Measurements from ENCODE around the gene RAD51AP1.

RAD51AP1 gene

DNA sequence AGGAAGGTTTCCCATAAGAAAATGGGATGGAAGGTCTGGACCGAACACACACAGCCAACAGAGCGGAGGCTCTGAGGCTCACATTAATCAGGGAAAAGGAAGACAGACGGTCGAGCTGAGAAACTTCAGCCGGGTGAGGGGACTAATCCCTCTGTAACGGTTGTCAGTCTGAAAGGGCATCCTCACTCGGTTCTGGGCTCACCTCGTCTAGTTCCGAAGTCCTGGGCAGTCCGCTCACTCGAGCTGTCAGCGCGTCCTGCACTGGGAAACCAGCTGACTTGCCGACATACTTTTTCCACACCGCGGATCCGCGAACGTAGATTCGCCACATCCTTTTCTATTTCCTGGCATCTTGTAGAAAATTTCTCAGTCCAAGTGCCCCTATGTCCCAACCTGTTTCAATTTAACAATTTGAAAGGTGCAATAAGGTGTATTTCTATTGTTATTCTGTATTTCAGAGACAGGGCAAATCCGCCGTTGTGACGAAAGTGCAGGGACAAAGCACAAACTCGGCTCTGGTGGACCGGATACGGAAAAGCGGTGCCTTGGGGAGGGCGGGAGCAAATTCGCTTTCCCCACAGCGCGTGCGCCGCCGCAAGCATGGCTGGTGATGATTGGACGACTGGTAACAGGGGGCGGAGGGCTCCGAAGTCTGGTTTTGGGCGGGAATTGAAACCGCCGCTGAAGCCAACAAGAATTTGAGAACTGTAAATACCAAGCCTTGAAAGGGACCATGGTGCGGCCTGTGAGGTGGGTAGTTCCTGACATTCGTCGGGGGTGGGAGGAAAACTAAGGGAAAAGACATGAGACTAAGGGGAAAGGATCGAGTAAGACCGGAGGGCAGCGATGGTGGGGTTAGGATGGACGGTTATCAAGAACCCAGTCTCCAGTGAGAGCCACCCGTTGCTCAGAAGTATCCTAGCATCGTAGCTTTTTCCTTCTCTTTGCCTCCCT lies at the start of gene RAD51AP1:
RAD51AP1 (plus strand) TSS at position 684 of the 954 bp plus-strand sequence; CDS start at position 734, 50 bp downstream.
- TF ChIP-seq GATA2 (IDR thresholded peaks at IDR 0.05; ENCODE audit: low read depth, low read length) (no peak), GATA3 (IDR thresholded peaks at IDR 0.05; ENCODE audit: low read depth, low read length) (no peak)

DNA sequence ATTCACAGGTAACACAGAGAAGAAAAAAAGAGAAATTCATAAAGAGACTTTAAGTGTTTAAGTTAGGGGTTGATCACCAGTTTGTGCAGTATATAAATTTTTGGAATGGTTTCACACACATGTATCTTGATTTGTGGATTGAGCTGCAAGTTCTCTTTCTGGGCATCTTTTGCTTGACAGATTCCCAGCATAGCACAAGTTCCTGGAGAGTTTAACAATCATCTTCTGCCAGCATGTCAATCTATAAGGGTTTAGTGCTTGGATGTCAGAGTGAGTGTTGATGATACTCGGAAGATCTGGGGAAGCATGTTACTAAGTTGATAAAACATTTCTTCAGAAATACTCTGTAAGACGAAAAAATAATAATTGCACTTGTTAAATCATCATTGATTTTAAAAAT lies 49.1 kb upstream of the RAD51AP1 start:
- TF ChIP-seq GATA3 (IDR thresholded peaks at IDR 0.05; ENCODE audit: low read depth, low read length) (no peak), GATA2 (IDR thresholded peaks at IDR 0.05; ENCODE audit: low read depth, low read length) (no peak)

- no peak for TF ChIP-seq GATA2 (IDR thresholded peaks at IDR 0.05; ENCODE audit: low read depth, low read length)
- no peak for TF ChIP-seq GATA3 (IDR thresholded peaks at IDR 0.05; ENCODE audit: low read depth, low read length)
These were observed 47.7 kb upstream of the RAD51AP1 start for GRCh38 chr12:4490973-4491372.

GRCh38 chr12:4496145-4496838 lies 42.4 kb upstream of the RAD51AP1 start:
- no peak for TF ChIP-seq GATA2 (IDR thresholded peaks at IDR 0.05; ENCODE audit: low read depth, low read length)
- no peak for TF ChIP-seq GATA3 (IDR thresholded peaks at IDR 0.05; ENCODE audit: low read depth, low read length)

DNA sequence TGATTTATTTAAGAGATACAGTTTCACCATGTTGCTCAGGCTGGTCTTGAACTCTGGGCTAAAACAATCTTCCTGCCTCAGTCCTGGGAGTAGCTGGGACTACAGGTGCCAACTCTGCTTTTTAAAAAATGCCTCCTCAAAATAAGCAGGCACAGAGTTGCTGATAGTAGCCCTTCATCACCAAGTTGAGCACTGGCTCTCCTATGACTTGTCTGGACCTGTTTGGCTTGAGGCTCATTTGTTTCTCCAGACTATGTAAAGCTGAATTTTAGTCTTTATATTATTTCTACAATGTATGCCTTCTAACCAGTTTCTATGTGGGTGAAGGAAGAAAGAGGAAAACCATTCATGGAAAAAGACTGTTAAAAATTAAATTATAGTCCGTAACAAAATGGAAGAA lies 39.5 kb upstream of the RAD51AP1 start:
- no peak for TF ChIP-seq GATA3 (IDR thresholded peaks at IDR 0.05; ENCODE audit: low read depth, low read length)
- no peak for TF ChIP-seq GATA2 (IDR thresholded peaks at IDR 0.05; ENCODE audit: low read depth, low read length)

DNA sequence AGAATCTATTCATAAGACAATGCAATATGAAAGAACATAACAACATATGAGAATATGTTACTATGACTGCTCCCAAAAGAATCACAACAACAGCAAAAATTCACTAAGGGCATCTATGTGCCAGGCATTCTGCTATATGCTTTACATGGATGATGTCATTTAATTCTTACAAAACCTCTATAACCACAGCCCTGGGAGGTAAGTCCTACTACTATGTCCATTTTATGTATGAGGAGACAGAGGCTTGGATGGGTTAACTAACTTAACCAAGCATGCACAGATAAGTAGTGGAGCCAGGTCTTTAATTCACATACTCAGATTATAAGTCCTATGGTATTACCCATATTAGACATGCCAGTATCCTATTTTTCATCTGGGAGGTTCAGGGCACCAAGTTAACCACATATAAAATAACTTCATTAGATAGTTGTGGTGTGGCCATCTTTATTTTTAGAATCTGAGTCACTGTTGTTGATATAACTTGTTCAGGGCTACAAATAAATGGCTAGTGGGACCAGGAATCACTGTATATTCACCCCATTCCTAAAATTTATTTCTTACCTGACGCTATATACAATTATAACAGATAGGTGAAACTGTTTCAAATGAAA lies 33.2 kb upstream of the RAD51AP1 start:
- TF ChIP-seq GATA2 (IDR thresholded peaks at IDR 0.05; ENCODE audit: low read depth, low read length): no peak
- TF ChIP-seq GATA3 (IDR thresholded peaks at IDR 0.05; ENCODE audit: low read depth, low read length): no peak

GRCh38 chr12:4506430-4506829 lies 32.3 kb upstream of the RAD51AP1 start:
- TF ChIP-seq GATA2 (IDR thresholded peaks at IDR 0.05; ENCODE audit: low read depth, low read length): no peak
- TF ChIP-seq GATA3 (IDR thresholded peaks at IDR 0.05; ENCODE audit: low read depth, low read length): no peak

- TF ChIP-seq GATA2 (IDR thresholded peaks at IDR 0.05; ENCODE audit: low read depth, low read length) (no peak), GATA3 (IDR thresholded peaks at IDR 0.05; ENCODE audit: low read depth, low read length) (no peak)
These were observed 31.8 kb upstream of the RAD51AP1 start for GRCh38 chr12:4506870-4507269.

GRCh38 chr12:4518106-4518728 lies 20.5 kb upstream of the RAD51AP1 start:
- TF ChIP-seq GATA2 (IDR thresholded peaks at IDR 0.05; ENCODE audit: low read depth, low read length) (no peak), GATA3 (IDR thresholded peaks at IDR 0.05; ENCODE audit: low read depth, low read length) (no peak)

- TF ChIP-seq GATA3 (IDR thresholded peaks at IDR 0.05; ENCODE audit: low read depth, low read length): no peak
- no peak for TF ChIP-seq GATA2 (IDR thresholded peaks at IDR 0.05; ENCODE audit: low read depth, low read length)
These were observed 11.7 kb upstream of the RAD51AP1 start for GRCh38 chr12:4526923-4527546.

GRCh38 chr12:4530160-4530559 lies 8.5 kb upstream of the RAD51AP1 start:
- TF ChIP-seq GATA3 (IDR thresholded peaks at IDR 0.05; ENCODE audit: low read depth, low read length): no peak
- TF ChIP-seq GATA2 (IDR thresholded peaks at IDR 0.05; ENCODE audit: low read depth, low read length): no peak

DNA sequence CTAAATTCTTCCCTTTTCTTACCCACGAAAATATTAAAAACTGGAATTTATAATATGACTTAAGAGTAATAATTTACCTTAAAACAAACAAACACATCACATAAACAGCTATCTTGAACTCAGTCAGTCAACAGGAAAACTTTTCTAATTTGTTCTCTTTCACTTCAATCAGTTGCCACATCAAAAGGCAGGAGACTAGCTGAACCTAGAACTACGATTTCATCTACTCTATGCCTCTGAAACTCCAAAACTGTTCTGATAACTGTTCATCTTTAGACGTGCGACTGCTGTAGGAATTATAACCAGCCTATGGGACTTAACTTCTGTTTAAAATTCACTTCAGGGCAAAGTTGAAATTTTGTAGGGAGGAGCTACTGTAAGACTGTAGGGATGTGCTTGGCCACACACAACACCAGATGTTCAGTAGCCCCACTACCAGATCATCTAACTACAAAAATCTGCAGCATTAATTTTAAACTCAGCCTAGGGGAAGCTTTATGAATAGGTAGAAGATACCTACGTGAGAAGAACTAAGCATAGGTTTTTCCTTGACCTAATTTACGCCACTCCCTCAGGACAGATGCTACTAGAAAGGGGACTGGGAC lies 7.6 kb upstream of the RAD51AP1 start:
- TF ChIP-seq GATA3 (IDR thresholded peaks at IDR 0.05; ENCODE audit: low read depth, low read length) (no peak), GATA2 (IDR thresholded peaks at IDR 0.05; ENCODE audit: low read depth, low read length) (no peak)

GRCh38 chr12:4535092-4535491 lies 3.6 kb upstream of the RAD51AP1 start:
- TF ChIP-seq GATA2 (IDR thresholded peaks at IDR 0.05; ENCODE audit: low read depth, low read length): no peak
